AML-193 (cell line): ENCODE results near the gene UBXN6.

ENCODE experiments used
- DNase-seq, 2 experiments: peaks; one replicate each; lab custom pipeline; 2025; lab: John Stamatoyannopoulos, UW

UBXN6 gene, protein sequence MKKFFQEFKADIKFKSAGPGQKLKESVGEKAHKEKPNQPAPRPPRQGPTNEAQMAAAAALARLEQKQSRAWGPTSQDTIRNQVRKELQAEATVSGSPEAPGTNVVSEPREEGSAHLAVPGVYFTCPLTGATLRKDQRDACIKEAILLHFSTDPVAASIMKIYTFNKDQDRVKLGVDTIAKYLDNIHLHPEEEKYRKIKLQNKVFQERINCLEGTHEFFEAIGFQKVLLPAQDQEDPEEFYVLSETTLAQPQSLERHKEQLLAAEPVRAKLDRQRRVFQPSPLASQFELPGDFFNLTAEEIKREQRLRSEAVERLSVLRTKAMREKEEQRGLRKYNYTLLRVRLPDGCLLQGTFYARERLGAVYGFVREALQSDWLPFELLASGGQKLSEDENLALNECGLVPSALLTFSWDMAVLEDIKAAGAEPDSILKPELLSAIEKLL

DNA sequence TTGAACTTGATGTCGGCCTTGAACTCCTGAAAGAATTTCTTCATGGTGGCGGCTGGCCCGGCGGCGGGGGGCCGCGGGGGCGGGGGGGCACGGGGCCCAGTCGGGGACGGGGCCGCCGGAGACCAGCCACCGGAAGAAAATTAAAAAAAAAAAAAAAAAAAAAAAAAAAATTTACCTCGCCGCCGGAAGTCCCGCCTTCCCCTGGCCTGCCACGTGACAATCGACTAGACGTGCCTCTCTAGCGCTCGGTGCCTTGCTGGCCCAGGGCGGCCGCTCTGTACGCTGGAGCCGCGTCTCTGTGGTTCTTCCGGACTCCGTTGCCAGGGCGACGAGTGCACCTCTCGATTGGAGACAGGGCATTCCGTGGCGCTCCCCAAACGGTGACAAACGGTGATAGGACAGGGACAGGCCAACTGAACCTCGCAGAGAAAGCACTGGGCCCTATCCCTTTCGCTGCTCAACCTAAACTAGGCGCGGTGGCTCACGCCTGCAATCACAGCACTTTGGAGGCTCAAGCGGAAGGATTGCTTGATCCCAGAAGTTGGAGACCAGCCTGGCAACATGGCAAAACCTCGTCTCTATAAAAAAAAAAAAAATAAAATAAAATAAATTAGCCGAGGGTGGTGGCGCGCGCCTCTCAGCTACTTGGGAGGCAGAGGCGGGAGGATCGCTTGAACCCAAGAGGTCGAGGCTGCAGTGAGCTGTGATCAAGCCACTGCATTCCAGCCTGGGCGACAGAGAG is at the start of gene UBXN6:
Gene UBXN6, minus strand, starts transcription at position 141 of the 742 bp plus-strand sequence. Its CDS starts 97 bp downstream, at position 44.
- DNase-seq = peak; percentile 93

DNA sequence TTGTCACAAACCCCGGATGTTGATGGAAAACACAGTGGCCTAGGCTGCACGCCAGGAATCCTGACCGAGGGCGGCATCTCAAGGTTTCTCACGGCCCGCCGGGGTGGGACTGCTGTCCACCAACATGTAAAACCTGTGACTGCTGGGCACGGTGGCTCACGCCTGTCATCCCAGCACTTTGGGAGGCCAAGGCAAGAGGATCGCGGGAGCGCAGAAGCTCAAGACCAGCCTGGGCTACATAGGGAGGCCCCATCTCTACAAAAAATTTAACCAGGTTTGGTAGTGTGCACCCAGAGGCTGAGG is 49.5 kb upstream of the UBXN6 start:
- DNase-seq = no peak

DNA sequence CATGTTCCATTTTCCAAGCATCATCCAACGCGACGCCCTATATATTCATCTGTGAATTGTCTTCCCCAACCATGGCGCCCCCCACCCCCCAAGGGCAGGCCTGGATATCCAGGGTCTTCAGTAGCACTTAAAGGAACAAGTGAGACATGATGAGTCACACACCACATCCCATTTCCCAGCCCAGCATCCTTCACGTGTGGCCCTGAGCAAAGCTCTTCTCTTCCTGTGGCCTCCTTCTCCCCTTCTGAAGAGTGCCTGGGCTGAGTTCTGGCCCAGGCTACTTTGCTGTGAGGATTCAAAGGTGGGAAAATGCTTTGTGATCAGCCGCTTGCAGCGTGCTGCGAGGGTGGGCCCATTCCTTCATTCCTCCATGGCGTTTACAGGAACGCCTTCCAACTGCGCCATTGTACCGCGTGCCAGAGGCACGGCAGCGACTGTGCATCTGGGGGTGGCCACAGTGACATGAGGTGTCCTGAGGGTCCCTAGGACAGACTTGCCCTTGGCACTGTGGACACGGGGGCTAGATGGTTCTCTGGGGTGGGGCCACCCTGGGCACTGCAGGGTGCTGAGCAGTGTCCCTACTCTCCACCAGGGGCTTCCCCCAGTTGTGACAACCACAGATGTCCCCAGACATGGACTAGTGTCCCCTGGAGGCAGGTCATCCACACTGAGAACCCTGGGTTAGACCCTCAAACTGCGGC is 49.0 kb upstream of the UBXN6 start:
- peak; percentile 6 to 27 for DNase-seq

DNA sequence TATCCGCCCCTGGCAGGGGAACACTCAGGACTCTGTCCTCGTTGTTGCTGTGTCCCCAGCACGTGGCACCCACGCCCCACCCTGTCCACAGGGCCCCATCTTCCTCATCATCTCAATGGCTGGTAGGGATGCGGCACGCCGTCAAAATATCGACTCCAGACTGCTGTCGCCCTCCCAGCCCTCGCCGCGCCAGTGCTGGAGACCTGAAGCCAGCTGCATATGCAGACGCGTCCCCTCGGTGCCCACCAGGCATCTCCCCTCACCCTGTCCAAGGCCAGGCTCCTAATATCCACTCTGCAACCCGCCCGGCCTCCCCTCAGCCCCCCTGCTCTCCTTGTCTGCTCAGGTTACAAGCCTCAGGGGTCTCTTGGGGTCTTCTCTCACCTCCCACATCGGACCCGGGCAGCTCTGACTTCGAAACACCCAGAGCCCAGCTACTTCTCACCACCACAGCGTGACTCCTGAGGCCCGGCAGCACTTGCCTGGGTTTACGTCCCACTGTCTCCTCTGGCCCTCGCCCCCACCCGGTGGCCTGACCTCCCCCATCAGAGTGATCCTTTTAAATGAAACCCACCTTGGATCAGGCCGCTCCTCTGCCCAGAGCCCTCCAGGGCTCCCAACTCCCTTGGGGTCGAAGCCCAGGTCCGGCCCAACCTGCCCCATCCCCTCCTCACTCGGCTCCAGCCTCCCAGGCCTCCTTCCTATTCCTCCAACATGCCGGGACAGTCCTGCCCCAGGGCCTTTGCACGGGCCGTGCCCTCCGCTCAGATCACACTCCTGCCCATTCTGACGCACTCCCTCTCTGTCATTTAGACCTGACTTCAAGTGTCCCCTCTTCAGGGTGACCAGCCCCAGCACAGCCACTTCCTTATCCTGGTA is 48.2 kb upstream of the UBXN6 start:
- no peak for DNase-seq

DNA sequence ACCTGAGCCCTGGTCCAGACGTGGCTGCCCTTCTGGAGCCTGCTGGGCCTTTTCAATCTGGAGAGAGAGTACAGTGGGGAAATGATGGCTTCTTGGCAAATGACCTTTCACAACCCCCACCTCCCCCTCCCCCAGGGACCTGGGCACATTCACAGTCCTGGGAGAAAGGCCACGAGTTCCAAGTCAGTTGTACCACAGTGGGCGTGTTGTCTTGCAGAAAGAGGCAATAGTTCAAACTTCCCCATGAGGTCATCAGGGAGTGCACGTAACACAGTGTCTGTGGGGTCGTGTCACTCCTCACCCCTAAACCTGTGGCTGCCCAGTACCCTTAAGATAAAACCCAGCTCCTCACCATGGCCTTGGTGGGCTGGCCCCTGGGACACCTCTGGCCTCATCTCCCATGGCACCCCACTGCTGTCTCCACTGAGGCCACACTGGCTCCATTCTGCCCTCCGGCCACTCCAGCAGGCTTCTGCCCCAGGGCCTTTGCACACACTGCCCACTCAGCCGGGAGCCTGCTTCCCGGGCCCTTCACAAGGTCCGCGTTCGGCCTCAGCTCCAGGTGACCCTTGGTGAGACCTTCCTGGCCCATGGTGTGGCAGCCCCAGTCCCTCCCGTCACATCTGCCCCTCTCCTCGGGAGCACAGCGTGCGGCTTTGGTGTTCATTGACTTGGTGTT is 47.4 kb upstream of the UBXN6 start:
- no peak for DNase-seq

DNA sequence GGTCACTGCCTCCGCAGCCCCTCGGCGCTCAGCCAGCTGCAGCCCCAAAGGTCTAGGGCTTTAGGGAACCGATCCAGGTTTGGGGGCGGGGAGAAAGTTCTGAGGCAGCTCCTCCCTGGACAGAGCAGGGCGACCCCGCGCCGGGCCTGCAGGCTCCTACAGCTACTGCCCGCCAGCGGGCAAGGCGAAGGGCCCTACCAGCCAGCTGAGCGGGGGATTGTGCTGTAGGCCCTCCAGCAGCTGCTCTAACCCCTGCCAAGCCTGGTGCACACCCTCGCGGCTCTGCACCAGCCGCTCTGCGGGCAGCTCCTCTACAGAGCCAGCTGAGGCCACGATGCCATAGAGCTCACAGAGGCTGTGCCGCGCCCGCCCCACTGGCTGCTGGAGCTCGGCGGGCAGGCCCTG is 46.7 kb upstream of the UBXN6 start:
- DNase-seq = no peak

DNA sequence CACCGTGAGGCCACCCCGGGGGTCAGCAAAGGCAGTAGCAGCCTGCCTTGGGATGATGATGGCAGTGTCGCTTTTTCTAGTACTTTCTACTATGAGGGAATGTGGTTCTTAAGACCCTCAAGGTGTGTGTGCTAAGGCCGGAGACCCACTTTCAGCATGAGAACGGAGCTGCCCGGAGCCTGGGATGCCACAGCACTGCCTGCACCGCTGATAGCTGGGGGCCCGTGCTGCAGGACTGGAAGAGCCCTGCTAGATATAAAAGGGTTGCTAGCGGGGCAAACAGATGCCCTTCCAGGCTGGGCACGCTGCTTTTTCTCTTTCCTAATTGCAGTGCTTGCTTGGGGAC is 46.2 kb upstream of the UBXN6 start:
- no peak for DNase-seq

DNA sequence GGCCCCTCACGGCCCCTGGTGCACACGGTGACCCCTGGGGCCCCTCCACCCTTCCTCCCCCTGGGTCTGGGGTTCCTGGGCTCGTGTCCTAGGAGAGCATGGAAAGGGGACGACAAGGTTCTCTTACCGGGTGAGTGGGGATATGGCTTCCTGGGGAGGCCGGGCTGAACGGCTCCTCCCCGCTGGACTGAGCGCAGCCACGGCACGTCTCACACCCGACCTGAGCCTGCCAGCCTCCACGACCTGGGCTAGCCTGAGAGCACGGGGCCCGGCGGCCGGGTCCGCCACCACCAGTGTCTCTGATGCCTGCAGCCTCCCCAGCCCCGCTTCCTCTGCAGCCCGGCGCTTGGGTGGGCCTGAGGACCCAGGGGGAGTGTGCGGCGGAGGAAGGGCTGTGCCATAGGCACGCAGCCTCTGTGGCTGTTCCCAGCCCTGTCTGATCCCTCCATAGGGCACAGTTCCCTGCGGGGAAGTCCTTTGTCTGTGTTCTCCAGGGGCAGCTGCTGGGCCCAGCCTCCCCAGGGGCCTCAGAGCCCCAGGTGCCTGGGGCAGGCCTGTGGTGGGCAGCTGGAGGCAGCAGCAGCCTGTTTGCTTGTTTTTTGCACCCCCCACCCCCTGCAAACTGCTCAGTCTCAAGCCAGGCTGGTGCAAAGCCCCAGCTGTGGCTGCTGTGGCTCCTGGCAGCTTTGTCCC is 45.7 kb upstream of the UBXN6 start:
- no peak for DNase-seq

DNA sequence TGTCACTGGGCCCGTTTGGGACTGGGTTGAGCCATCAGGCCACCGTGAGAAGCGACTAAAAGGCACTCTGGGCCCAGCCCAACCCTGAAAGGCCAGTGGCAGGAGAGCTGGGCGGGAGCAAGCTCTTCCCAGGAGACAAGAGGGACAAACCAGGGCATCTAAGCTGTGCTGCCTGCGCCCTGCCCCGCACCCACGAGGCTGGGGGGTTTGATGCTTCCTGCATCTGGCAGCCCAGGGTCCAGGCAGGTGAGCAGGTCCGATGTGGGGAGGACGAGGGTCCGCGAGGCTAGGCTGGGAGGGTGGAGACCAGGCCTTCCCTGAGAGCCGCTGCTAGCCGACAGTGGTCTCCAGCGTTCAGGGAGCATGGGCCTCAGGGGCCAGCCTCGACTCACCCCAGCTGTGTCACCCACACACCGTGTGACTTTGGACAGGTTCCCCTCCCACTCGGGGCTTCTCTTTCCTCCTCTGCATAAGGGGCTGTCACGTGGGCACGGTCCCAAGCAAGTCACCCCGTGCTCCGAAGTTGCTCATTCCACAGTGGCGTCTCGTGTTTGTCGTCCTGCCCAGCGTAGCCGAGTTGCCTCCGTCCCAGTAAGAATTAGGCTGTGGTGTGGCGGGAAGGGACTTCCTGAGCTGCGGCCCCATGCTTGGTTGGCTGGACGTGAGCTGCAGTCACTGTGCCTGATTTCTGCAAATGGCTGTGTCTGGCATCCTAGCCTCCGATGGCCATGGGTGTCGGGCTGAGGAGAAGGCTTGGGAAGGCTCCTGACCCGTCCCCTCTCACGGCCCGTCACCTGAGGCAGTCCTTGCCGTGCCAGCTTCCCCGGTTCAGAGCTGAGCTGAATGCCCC is 44.9 kb upstream of the UBXN6 start:
- DNase-seq = no peak

DNA sequence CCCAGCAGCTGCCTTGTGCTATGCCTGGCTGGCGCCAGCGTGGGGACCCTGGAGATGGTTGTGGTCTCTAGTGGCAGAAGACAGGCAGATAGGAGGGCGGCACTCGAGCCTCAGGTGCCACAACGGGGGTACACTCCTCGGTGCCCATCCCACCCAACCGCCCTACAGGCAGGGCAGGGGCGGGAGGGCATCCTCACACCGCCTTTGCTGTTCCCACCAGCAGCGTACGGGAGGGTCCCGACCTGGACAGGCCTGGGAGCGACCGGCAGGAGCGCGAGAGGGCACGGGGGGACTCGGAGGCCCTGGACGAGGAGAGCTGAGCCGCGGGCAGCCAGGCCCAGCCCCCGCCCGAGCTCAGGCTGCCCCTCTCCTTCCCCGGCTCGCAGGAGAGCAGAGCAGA is 44.1 kb upstream of the UBXN6 start:
- DNase-seq = no peak

DNA sequence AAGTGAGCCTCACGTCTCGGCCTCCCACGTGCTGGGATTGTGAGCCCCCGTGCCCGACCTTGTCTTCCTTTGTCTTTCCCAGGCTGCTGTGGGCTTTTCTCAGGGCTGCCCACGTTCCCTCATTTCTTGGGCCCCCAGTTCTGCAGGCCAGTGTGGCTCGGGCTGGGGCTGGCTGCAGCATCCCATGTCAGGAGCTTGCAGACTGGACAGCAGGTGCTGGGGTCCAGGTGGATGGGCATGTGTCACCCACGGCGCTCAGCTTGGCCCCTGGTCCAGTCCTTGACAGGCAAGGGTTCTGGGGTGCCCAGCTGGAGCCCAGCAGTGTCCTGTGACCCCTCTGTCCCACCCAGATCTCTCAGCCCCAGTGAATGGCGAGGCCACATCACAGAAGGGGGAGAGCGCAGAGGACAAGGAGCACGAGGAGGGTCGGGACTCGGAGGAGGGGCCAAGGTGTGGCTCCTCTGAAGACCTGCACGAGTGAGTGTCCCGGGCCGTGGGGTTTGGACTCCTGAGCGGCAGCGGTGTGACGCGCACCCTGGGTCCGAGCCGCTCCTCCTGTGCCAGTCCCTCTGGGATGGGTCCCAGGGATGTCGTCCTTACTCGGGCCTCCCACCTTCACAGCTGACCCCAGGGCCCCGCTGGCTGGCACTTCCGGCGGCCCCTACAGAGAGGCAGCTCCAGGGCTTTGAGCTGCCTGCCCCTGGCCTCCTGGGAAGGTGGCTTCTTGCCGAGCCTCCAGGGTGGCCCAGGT is 43.4 kb upstream of the UBXN6 start:
- no peak for DNase-seq

DNA sequence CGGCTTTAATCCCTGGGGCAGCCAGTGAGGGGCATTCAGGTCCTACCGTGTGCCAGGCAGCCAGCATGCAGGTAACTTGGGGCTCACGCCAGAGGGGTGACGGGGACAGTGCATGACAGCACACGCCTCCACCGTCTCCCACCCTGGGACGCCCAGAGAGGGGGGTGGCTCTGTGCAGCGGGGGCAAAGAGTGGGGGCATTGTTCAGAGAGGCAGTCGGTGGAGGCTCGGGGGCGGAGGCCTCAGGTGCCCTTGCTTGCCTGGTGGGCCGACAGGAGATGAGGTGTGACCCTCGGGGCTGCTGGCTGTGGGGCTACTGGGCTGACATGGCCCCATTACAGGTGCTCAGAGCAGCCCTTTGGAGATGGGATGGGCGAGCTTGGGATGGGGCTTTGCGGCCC is 42.3 kb upstream of the UBXN6 start:
- no peak for DNase-seq

DNA sequence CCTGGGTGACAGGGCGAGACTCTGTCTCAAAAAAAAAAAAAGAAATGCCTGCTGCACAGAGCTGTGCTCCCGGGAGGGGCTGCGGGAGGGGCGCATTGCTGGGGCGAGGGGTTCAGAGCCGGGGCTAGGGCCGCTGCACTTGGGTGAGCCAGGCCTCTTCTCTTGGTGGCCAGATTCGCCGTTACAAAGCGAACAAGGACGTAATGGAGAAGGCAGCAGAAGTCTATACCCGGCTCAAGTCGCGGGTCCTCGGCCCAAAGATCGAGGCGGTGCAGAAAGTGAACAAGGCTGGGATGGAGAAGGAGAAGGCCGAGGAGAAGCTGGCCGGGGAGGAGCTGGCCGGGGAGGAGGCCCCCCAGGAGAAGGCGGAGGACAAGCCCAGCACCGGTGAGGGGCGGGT is 41.7 kb upstream of the UBXN6 start:
- no peak for DNase-seq

DNA sequence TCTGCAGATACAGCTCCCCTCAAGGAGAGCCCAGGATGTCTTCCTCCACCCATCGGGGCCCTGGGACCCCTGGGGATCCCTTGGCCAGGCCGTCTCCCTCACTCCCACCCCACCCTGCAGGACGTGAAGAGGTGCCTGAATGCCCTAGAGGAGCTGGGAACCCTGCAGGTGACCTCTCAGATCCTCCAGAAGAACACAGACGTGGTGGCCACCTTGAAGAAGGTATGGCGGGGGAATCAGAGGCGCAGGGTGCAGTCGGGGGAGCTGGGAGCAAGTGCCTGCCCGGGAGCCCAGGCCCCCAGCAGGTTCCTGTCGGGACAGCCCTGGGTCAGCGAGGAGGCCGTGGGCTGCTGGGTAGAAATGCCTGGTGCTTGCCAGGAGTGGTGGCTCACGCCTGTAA is 41.1 kb upstream of the UBXN6 start:
- no peak for DNase-seq

DNA sequence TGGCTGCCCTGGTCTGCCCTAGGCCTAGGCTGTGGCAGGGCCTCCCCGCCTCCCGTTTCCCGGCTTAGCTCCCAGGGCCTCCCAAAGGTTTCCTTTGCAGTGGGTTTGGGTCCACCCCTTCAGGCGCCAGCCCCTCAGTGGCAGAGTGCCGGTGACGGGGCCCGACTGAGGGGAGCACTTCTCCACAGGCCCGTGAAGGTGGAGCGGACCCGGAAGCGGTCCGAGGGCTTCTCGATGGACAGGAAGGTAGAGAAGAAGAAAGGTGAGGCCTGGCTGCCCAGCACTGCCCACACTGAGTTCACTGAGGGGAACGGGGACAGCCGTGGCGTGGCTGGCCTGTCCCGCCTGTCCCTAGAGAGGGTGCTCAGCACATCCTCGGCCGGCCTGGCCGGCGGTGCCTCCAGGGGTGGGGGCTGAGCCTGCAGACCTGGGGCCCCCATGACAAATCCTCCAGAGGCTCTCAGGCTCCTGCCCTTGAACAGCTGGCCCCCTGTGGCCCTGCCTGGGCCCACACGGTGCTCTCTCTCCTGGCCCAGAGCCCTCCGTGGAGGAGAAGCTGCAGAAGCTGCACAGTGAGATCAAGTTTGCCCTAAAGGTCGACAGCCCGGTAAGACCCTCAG is 40.3 kb upstream of the UBXN6 start:
- DNase-seq = no peak

DNA sequence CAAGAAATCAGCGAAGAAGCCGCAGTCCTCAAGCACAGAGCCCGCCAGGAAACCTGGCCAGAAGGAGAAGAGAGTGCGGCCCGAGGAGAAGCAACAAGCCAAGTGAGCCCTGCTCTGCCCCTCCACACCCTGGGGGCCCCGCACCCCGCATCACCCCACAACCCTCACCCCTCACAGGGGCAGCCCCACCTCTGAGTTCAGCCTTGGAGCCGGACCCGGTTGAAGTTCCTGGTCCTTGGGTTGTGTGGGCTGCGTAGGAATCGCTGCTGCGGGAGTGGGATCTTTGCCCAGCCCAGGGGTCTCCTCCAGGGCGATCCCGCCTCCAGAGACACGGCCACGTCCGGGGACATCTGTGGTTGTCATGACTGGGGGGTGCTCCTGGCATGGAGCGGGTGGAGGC is 38.7 kb upstream of the UBXN6 start:
- no peak for DNase-seq

DNA sequence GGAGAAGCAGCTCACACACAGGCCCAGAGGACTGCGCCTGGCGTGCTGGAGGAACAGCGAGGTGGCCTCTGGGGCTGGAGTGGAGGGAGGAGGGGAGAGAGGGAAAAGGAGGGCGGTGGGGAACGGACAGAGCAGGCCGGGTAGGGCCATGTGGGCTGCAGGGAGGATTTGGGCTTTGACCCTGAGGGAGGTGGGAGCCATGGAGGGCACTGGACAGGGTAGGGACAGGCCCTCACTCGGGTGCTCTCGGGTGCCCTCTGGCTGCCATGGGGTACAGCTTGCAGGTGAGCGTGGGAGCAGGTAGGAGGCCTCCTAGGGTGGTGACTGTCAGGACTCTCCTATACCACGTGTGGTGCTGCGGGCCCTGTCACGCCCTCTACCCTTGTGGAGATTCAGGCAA is 37.9 kb upstream of the UBXN6 start:
- DNase-seq = no peak

DNA sequence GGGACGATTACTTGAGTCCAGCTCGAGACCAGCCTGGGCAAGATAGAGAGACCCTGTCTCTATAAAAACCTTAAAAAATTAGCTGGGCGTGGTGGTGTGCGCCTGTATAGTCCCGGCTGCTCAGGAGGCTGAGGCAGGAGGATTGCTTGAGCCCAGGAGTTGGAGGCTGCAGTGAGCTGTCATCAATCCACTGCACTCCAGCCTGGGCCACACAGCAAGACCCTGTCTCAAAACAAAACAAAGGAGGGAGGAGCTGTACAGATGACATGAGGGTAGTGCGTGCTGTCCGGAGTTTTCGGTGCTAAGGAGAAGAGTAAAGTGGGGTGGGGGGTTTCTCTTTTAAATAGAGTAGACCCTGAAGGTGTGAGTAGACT is 37.1 kb upstream of the UBXN6 start:
- no peak for DNase-seq
